Loucy (cell line): ENCODE results near the gene SLC44A2.

Experiments used
- H2AFZ ChIP-seq: fragments of 200-600 bp; sonication (generic); 2 replicates; pipeline ENCODE4 v1.6.0; 2016; ENCODE audit warnings: antibody characterized with exemption, mild to moderate bottlenecking, low read length, moderate library complexity
- H3F3A ChIP-seq: fragments of 200-600 bp; 2 replicates; pipeline ENCODE4 v1.6.0; 2016; ENCODE audit warnings: antibody characterized with exemption, low read depth, mild to moderate bottlenecking
- H3K27me3 ChIP-seq: fragments of 200-600 bp; sonication (generic); 2 replicates; pipeline ENCODE4 v1.6.1; 2014; ENCODE audit warnings: low read length, mild to moderate bottlenecking; ENCODE audit not compliant: insufficient read depth, poor library complexity, severe bottlenecking
- H3K36me3 ChIP-seq: fragments of 200-600 bp; sonication (generic); 2 replicates; pipeline ENCODE4 v1.6.1; 2016; ENCODE audit warnings: low read length; ENCODE audit not compliant: insufficient read depth
- H3K4me1 ChIP-seq: fragments of 200-600 bp; sonication (generic); 2 replicates; pipeline ENCODE4 v1.5.1; 2014; ENCODE audit warnings: low read length, mild to moderate bottlenecking; ENCODE audit not compliant: insufficient read depth, poor library complexity, severe bottlenecking
- H3K4me2 ChIP-seq: fragments of 200-600 bp; sonication (generic); 2 replicates; pipeline ENCODE4 v1.6.0; 2014; ENCODE audit warnings: antibody characterized with exemption, low read length, low read depth, mild to moderate bottlenecking; ENCODE audit not compliant: poor library complexity, severe bottlenecking
- H3K4me3 ChIP-seq: fragments of 200-600 bp; sonication (generic); 2 replicates; pipeline ENCODE4 v1.5.1; 2014; ENCODE audit warnings: low read length, mild to moderate bottlenecking, mixed read lengths; ENCODE audit not compliant: poor library complexity, severe bottlenecking
- H3K79me2 ChIP-seq: fragments of 200-600 bp; sonication (generic); 2 replicates; pipeline ENCODE4 v1.6.1; 2014; ENCODE audit warnings: low read length; ENCODE audit not compliant: insufficient read depth
- H3K9ac ChIP-seq: fragments of 200-600 bp; sonication (generic); 2 replicates; pipeline ENCODE4 v1.6.0; 2014; ENCODE audit warnings: mild to moderate bottlenecking, low read depth, low read length, moderate library complexity; ENCODE audit not compliant: poor library complexity, severe bottlenecking
- H3K9me2 ChIP-seq: fragments of 200-600 bp; sonication (generic); replicated peaks from 2 replicates; pipeline ENCODE4 v1.6.1; 2016; ENCODE audit warnings: low read depth, low read length, mixed read lengths
- H3K9me3 ChIP-seq: fragments of 200-600 bp; sonication (generic); 2 replicates; pipeline ENCODE4 v1.6.1; 2014; ENCODE audit warnings: mild to moderate bottlenecking, antibody characterized with exemption, low read length, low read depth; ENCODE audit not compliant: insufficient read depth
- H4K20me1 ChIP-seq: fragments of 200-600 bp; sonication (generic); 2 replicates; pipeline ENCODE4 v1.6.0; 2014; ENCODE audit warnings: antibody characterized with exemption, low read length, mild to moderate bottlenecking; ENCODE audit not compliant: insufficient read depth, poor library complexity, severe bottlenecking
- CTCF ChIP-seq: fragments of 200-600 bp; sonication (generic); conservative IDR thresholded peaks from 2 replicates; pipeline ENCODE4 v1.5.1; 2014; ENCODE audit warnings: mild to moderate bottlenecking, antibody characterized with exemption, low read length
- EZH2phosphoT487 ChIP-seq: fragments of 200-600 bp; IDR thresholded peaks from 2 replicates; pipeline ENCODE4 v1.6.1; 2018; ENCODE audit warnings: antibody characterized with exemption, mild to moderate bottlenecking, moderate library complexity, borderline replicate concordance

SLC44A2 gene

GRCh38 chr19:10691883-10692282 lies 66.5 kb downstream of the SLC44A2 start:
- H3K9me2 ChIP-seq: no peaks in the 10 kb centered on the region
- no peak overlapping the region for H3K9ac ChIP-seq
- TF ChIP-seq EZH2phosphoT487 (no peak), CTCF (no peak)
- H3K36me3 ChIP-seq: peaks cover 59% of the 10 kb centered on the region; the same call in 1 of the 2 replicates
- no peak overlapping the region for H3K4me2 ChIP-seq
- H3K9me3 ChIP-seq: no peaks in the 10 kb centered on the region
- H3K4me1 ChIP-seq: no peaks in the 10 kb centered on the region
- H3K27me3 ChIP-seq: no peaks in the 10 kb centered on the region
- H2AFZ ChIP-seq: no peak overlapping the region
- H3K4me3 ChIP-seq: no peak overlapping the region
- no peaks in the 10 kb centered on the region for H3K79me2 ChIP-seq
- peaks cover 19% of the 10 kb centered on the region for H4K20me1 ChIP-seq
- 0 out of 2 replicates have a peak, but pooled peaks cover 3% of the 10 kb centered on the region for H3F3A ChIP-seq

- Histone ChIP-seq H3K27me3 (no peaks in the 10 kb centered on the region), H3K9me2 (no peaks in the 10 kb centered on the region), H3F3A (0 out of 2 replicates have a peak, but pooled peaks cover 3% of the 10 kb centered on the region), H4K20me1 (peaks cover 19% of the 10 kb centered on the region), H3K4me1 (no peaks in the 10 kb centered on the region), H3K9ac (no peak overlapping the region), H3K36me3 (peaks cover 51% of the 10 kb centered on the region; the same call in 1 of the 2 replicates), H3K79me2 (no peaks in the 10 kb centered on the region), H2AFZ (no peak overlapping the region), H3K9me3 (no peaks in the 10 kb centered on the region), H3K4me2 (no peak overlapping the region), H3K4me3 (no peak overlapping the region)
- TF ChIP-seq CTCF (no peak), EZH2phosphoT487 (no peak)
Observed at GRCh38 chr19:10692673-10693264, 67.4 kb downstream of the SLC44A2 start.
